ENCODE data around the gene CMTM2.
"Not testable (repeated sequence)": the region's sequence is repeated elsewhere in the genome, so short reads cannot be mapped to it uniquely, and the experiment has no call there.

DNA sequence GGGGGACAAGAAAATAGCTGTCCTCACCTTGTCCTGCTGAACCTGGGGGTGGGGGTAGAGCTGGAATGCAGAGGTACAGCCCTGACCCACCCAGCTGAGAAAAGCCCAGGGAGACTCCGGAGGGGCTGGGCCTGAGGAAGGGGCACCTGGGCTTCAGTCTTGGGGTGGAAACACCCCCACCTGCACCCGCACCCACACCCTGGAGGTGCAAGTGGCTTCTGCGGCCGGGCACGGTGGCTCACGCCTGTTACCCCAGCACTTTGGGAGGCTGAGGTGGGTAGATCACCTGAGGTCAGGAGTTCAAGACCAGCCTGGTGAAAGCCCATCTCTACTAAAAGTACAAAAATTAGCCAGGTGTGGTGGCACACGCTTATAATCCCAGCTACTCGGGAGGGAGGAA lies 32.6 kb downstream of the CMTM2 start:
- TF ChIP-seq, protein P1, sequence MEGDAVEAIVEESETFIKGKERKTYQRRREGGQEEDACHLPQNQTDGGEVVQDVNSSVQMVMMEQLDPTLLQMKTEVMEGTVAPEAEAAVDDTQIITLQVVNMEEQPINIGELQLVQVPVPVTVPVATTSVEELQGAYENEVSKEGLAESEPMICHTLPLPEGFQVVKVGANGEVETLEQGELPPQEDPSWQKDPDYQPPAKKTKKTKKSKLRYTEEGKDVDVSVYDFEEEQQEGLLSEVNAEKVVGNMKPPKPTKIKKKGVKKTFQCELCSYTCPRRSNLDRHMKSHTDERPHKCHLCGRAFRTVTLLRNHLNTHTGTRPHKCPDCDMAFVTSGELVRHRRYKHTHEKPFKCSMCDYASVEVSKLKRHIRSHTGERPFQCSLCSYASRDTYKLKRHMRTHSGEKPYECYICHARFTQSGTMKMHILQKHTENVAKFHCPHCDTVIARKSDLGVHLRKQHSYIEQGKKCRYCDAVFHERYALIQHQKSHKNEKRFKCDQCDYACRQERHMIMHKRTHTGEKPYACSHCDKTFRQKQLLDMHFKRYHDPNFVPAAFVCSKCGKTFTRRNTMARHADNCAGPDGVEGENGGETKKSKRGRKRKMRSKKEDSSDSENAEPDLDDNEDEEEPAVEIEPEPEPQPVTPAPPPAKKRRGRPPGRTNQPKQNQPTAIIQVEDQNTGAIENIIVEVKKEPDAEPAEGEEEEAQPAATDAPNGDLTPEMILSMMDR (conservative IDR thresholded peaks at IDR 0.05; ENCODE audit: low read depth, low read length): not testable (repeated sequence)
- TF ChIP-seq CEBPB (IDR thresholded peaks at IDR 0.05; ENCODE audit: low read depth, low read length); POLR2A (IDR thresholded peaks at IDR 0.05; ENCODE audit: low read depth, low read length); MAFK (IDR thresholded peaks at IDR 0.05; ENCODE audit: low read depth, low read length); NFE2L2 (IDR thresholded peaks at IDR 0.05; ENCODE audit: low read depth, low read length); RAD21 (IDR thresholded peaks at IDR 0.05; ENCODE audit: low read length); FOS (IDR thresholded peaks at IDR 0.05; ENCODE audit: low read depth, low read length): not testable (repeated sequence)
- TF ChIP-seq, protein P2, sequence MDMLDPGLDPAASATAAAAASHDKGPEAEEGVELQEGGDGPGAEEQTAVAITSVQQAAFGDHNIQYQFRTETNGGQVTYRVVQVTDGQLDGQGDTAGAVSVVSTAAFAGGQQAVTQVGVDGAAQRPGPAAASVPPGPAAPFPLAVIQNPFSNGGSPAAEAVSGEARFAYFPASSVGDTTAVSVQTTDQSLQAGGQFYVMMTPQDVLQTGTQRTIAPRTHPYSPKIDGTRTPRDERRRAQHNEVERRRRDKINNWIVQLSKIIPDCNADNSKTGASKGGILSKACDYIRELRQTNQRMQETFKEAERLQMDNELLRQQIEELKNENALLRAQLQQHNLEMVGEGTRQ (IDR thresholded peaks at IDR 0.05; ENCODE audit: low read depth, low read length): not testable (repeated sequence)
